IMR-90 (cell line): ENCODE measurements around the gene NLGN2.

Experiments
- BHLHE40 ChIP-seq: fragments of 150-350 bp; IDR thresholded peaks from 2 replicates; pipeline ENCODE4 v1.6.1; 2016; ENCODE audit warnings: mild to moderate bottlenecking, low read depth, low read length
- FOS ChIP-seq: fragments of 150-350 bp; IDR thresholded peaks from 2 replicates; pipeline ENCODE4 v1.6.1; 2016; ENCODE audit warnings: low read depth, low read length
- MAFK ChIP-seq: IDR thresholded peaks from 2 replicates; pipeline ENCODE4 v1.6.1; 2012; ENCODE audit warnings: low read depth, low read length, improper control_type of control experiment
- POLR2A ChIP-seq: IDR thresholded peaks from 2 replicates; pipeline ENCODE4 v1.6.1; 2012; ENCODE audit warnings: mild to moderate bottlenecking, low read depth, low read length
- RAD21 ChIP-seq: IDR thresholded peaks from 2 replicates; pipeline ENCODE4 v1.6.1; 2012; ENCODE audit warnings: low read length, improper control_type of control experiment
- RCOR1 ChIP-seq: IDR thresholded peaks from 2 replicates; pipeline ENCODE4 v1.6.1; 2012; ENCODE audit warnings: mild to moderate bottlenecking, low read length, improper control_type of control experiment; ENCODE audit not compliant: insufficient replicate concordance
- RFX5 ChIP-seq: IDR thresholded peaks from 2 replicates; pipeline ENCODE4 v1.8.0; 2012; ENCODE audit warnings: low read depth, mild to moderate bottlenecking, low read length, moderate library complexity
- TF ChIP-seq, protein P1 (sequence below): conservative IDR thresholded peaks from 2 replicates; pipeline ENCODE4 v1.5.1; 2012; ENCODE audit warnings: mild to moderate bottlenecking, low read depth, low read length, improper control_type of control experiment
- TF ChIP-seq, protein P2 (sequence below): fragments of 150-350 bp; IDR thresholded peaks from 2 replicates; pipeline ENCODE4 v1.6.1; 2017; ENCODE audit warnings: mild to moderate bottlenecking, antibody characterized with exemption, low read length, low read depth

DNA sequence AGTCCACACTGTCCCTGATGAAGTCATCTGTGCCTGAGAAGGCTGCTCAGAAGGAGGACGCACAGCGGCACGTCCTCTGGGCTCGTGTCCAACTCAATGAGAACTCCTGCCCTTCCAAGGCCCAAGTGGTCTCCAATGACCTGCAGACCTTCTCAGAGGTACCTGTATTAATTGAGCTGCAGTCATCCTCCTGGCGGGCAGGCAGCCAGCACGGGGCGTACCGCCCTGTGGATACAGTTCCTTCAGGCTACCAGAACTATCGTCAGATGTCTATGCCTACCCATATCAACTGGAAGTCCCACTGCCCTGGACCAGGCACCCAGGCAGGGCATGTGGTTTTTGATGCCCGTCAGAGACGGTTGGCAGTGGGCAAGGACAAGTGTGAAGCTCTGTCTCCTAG is 24.7 kb downstream of the NLGN2 start:
- TF ChIP-seq, protein P1, sequence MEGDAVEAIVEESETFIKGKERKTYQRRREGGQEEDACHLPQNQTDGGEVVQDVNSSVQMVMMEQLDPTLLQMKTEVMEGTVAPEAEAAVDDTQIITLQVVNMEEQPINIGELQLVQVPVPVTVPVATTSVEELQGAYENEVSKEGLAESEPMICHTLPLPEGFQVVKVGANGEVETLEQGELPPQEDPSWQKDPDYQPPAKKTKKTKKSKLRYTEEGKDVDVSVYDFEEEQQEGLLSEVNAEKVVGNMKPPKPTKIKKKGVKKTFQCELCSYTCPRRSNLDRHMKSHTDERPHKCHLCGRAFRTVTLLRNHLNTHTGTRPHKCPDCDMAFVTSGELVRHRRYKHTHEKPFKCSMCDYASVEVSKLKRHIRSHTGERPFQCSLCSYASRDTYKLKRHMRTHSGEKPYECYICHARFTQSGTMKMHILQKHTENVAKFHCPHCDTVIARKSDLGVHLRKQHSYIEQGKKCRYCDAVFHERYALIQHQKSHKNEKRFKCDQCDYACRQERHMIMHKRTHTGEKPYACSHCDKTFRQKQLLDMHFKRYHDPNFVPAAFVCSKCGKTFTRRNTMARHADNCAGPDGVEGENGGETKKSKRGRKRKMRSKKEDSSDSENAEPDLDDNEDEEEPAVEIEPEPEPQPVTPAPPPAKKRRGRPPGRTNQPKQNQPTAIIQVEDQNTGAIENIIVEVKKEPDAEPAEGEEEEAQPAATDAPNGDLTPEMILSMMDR: no peak
- TF ChIP-seq FOS: no peak
- TF ChIP-seq RAD21: no peak
- no peak for TF ChIP-seq POLR2A
- no peak for TF ChIP-seq MAFK
- TF ChIP-seq, protein P2, sequence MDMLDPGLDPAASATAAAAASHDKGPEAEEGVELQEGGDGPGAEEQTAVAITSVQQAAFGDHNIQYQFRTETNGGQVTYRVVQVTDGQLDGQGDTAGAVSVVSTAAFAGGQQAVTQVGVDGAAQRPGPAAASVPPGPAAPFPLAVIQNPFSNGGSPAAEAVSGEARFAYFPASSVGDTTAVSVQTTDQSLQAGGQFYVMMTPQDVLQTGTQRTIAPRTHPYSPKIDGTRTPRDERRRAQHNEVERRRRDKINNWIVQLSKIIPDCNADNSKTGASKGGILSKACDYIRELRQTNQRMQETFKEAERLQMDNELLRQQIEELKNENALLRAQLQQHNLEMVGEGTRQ: no peak
- TF ChIP-seq RCOR1: no peak
- no peak for TF ChIP-seq RFX5
- no peak for TF ChIP-seq BHLHE40
